ENCODE results near the gene GGA3.
"Not testable (repeated sequence)": the region's sequence is repeated elsewhere in the genome, so short reads cannot be mapped to it uniquely, and the experiment has no call there.

GGA3 gene

GRCh38 chr17:75208161-75208560, 53.2 kb downstream of the GGA3 start:
- Histone ChIP-seq H3K4me1 (ENCODE audit: control insufficient read depth, insufficient read depth, low read length, unreplicated experiment) (peaks cover 14% of the 10 kb centered on the region), H3K27me3 (ENCODE audit: insufficient read depth, low read length) (no peaks in the 10 kb centered on the region), H3K36me3 (ENCODE audit: insufficient read depth, low read length) (peaks cover 26% of the 10 kb centered on the region), H3K79me2 (ENCODE audit: control insufficient read depth, insufficient read depth, low read length, unreplicated experiment) (peaks cover 44% of the 10 kb centered on the region), H3K27ac (ENCODE audit: low read depth, low read length) (no peak overlapping the region), H3K4me3 (ENCODE audit: low read depth, low read length) (no peak overlapping the region), H2AFZ (ENCODE audit: low read length, unreplicated experiment) (no peak overlapping the region)

GRCh38 chr17:75207760-75208159, 53.6 kb downstream of the GGA3 start:
- peaks cover 44% of the 10 kb centered on the region for H3K79me2 ChIP-seq (ENCODE audit: control insufficient read depth, insufficient read depth, low read length, unreplicated experiment)
- peaks cover 23% of the 10 kb centered on the region for H3K36me3 ChIP-seq (ENCODE audit: insufficient read depth, low read length)

GRCh38 chr17:75207050-75207407, 54.4 kb downstream of the GGA3 start:
- peaks cover 44% of the 10 kb centered on the region for H3K79me2 ChIP-seq (ENCODE audit: control insufficient read depth, insufficient read depth, low read length, unreplicated experiment)
- not testable (repeated sequence) for H3K27ac ChIP-seq (ENCODE audit: low read depth, low read length); H2AFZ ChIP-seq (ENCODE audit: low read length, unreplicated experiment); H3K27me3 ChIP-seq (ENCODE audit: insufficient read depth, low read length)
- H3K4me1 ChIP-seq (ENCODE audit: control insufficient read depth, insufficient read depth, low read length, unreplicated experiment): peaks cover 14% of the 10 kb centered on the region
- H3K36me3 ChIP-seq (ENCODE audit: insufficient read depth, low read length): peaks cover 20% of the 10 kb centered on the region
- H3K4me3 ChIP-seq (ENCODE audit: low read depth, low read length): peak overlapping the region; percentile 98

More at GRCh38 chr17:75207760-75208159, 53.6 kb downstream of the GGA3 start:
- H3K4me1 ChIP-seq (ENCODE audit: control insufficient read depth, insufficient read depth, low read length, unreplicated experiment): peaks cover 14% of the 10 kb centered on the region
- no peak overlapping the region for H2AFZ ChIP-seq (ENCODE audit: low read length, unreplicated experiment)
- H3K27ac ChIP-seq (ENCODE audit: low read depth, low read length): no peak overlapping the region
- H3K4me3 ChIP-seq (ENCODE audit: low read depth, low read length): no peak overlapping the region
- H3K27me3 ChIP-seq (ENCODE audit: insufficient read depth, low read length): no peaks in the 10 kb centered on the region

- H3K4me1 ChIP-seq (ENCODE audit: control insufficient read depth, insufficient read depth, low read length, unreplicated experiment): peaks cover 14% of the 10 kb centered on the region
- peak overlapping the region; percentile 98 for H3K4me3 ChIP-seq (ENCODE audit: low read depth, low read length)
- H3K27me3 ChIP-seq (ENCODE audit: insufficient read depth, low read length): no peaks in the 10 kb centered on the region
- peak overlapping the region; percentile 88 for H3K27ac ChIP-seq (ENCODE audit: low read depth, low read length)
- peaks cover 44% of the 10 kb centered on the region for H3K79me2 ChIP-seq (ENCODE audit: control insufficient read depth, insufficient read depth, low read length, unreplicated experiment)
- H2AFZ ChIP-seq (ENCODE audit: low read length, unreplicated experiment): peak overlapping the region; percentile 93
- peaks cover 15% of the 10 kb centered on the region for H3K36me3 ChIP-seq (ENCODE audit: insufficient read depth, low read length)
These were observed 55.6 kb downstream of the GGA3 start for GRCh38 chr17:75205793-75206163.

- Histone ChIP-seq H3K27me3 (ENCODE audit: insufficient read depth, low read length) (no peaks in the 10 kb centered on the region), H3K4me3 (ENCODE audit: low read depth, low read length) (peak within 1 kb of the TSS; percentile 98), H2AFZ (ENCODE audit: low read length, unreplicated experiment) (peak within 1 kb of the TSS; percentile 93), H3K27ac (ENCODE audit: low read depth, low read length) (peak within 1 kb of the TSS; percentile 88), H3K4me1 (ENCODE audit: control insufficient read depth, insufficient read depth, low read length, unreplicated experiment) (peaks cover 14% of the 10 kb centered on the region), H3K36me3 (ENCODE audit: insufficient read depth, low read length) (peaks cover 13% of the 10 kb centered on the region), H3K79me2 (ENCODE audit: control insufficient read depth, insufficient read depth, low read length, unreplicated experiment) (peaks cover 41% of the 10 kb centered on the region)
These were observed 56.2 kb downstream of the GGA3 start, which contains the start of gene NUP85 for GRCh38 chr17:75205037-75205792. NUP85 (plus strand) TSS chr17:75205679; CDS start chr17:75205762, 83 bp downstream.

GRCh38 chr17:75199886-75200618, 61.4 kb downstream of the GGA3 start:
- H3K4me1 ChIP-seq (ENCODE audit: control insufficient read depth, insufficient read depth, low read length, unreplicated experiment): peaks cover 4% of the 10 kb centered on the region
- no peak overlapping the region for H3K27ac ChIP-seq (ENCODE audit: low read depth, low read length)
- no peak overlapping the region for H3K4me3 ChIP-seq (ENCODE audit: low read depth, low read length)
- no peaks in the 10 kb centered on the region for H3K79me2 ChIP-seq (ENCODE audit: control insufficient read depth, insufficient read depth, low read length, unreplicated experiment)
- no peaks in the 10 kb centered on the region for H3K27me3 ChIP-seq (ENCODE audit: insufficient read depth, low read length)
- H3K36me3 ChIP-seq (ENCODE audit: insufficient read depth, low read length): no peaks in the 10 kb centered on the region
- no peak overlapping the region for H2AFZ ChIP-seq (ENCODE audit: low read length, unreplicated experiment)

GRCh38 chr17:75194879-75195278, 66.5 kb downstream of the GGA3 start:
- Histone ChIP-seq H3K36me3 (ENCODE audit: insufficient read depth, low read length) (no peaks in the 10 kb centered on the region), H3K27me3 (ENCODE audit: insufficient read depth, low read length) (no peaks in the 10 kb centered on the region), H3K4me1 (ENCODE audit: control insufficient read depth, insufficient read depth, low read length, unreplicated experiment) (no peaks in the 10 kb centered on the region), H3K27ac (ENCODE audit: low read depth, low read length) (no peak overlapping the region), H2AFZ (ENCODE audit: low read length, unreplicated experiment) (no peak overlapping the region), H3K79me2 (ENCODE audit: control insufficient read depth, insufficient read depth, low read length, unreplicated experiment) (no peaks in the 10 kb centered on the region), H3K4me3 (ENCODE audit: low read depth, low read length) (no peak overlapping the region)

- no peaks in the 10 kb centered on the region for H3K79me2 ChIP-seq (ENCODE audit: control insufficient read depth, insufficient read depth, low read length, unreplicated experiment)
- no peak overlapping the region for H2AFZ ChIP-seq (ENCODE audit: low read length, unreplicated experiment)
- H3K36me3 ChIP-seq (ENCODE audit: insufficient read depth, low read length): no peaks in the 10 kb centered on the region
- no peak overlapping the region for H3K4me3 ChIP-seq (ENCODE audit: low read depth, low read length)
- H3K4me1 ChIP-seq (ENCODE audit: control insufficient read depth, insufficient read depth, low read length, unreplicated experiment): peaks cover 5% of the 10 kb centered on the region
- H3K27me3 ChIP-seq (ENCODE audit: insufficient read depth, low read length): no peaks in the 10 kb centered on the region
- no peak overlapping the region for H3K27ac ChIP-seq (ENCODE audit: low read depth, low read length)
These were observed 69.8 kb downstream of the GGA3 start for GRCh38 chr17:75191584-75191983.

GRCh38 chr17:75188614-75189013, 72.8 kb downstream of the GGA3 start:
- Histone ChIP-seq H3K36me3 (ENCODE audit: insufficient read depth, low read length) (no peaks in the 10 kb centered on the region), H3K4me3 (ENCODE audit: low read depth, low read length) (no peak overlapping the region), H3K27ac (ENCODE audit: low read depth, low read length) (no peak overlapping the region), H3K4me1 (ENCODE audit: control insufficient read depth, insufficient read depth, low read length, unreplicated experiment) (peaks cover 5% of the 10 kb centered on the region), H3K27me3 (ENCODE audit: insufficient read depth, low read length) (no peaks in the 10 kb centered on the region), H3K79me2 (ENCODE audit: control insufficient read depth, insufficient read depth, low read length, unreplicated experiment) (no peaks in the 10 kb centered on the region), H2AFZ (ENCODE audit: low read length, unreplicated experiment) (no peak overlapping the region)

All from ACC112 (cell line).